ENCODE results near the gene VPS41.

The VPS41 gene

GRCh38 chr7:38740041-38740440 lies 168.9 kb downstream of the VPS41 start:
- TF ChIP-seq CTCF (IDR thresholded peaks at IDR 0.05; ENCODE audit: low read depth, low read length): no peak
- Histone ChIP-seq H3K27ac (no peak overlapping the region), H3K4me3 (ENCODE audit: low read depth, low read length) (no peak overlapping the region), H3K27me3 (ENCODE audit: insufficient read depth, low read depth, severe bottlenecking) (no peaks in the 10 kb centered on the region), H3K36me3 (peaks cover 2% of the 10 kb centered on the region; the same call in 1 of the 2 replicates), H3K9me3 (ENCODE audit: severe bottlenecking) (no peaks in the 10 kb centered on the region)
- DNase-seq: no peak

GRCh38 chr7:38736138-38736537 lies 172.9 kb downstream of the VPS41 start:
- Histone ChIP-seq H3K36me3 (no peaks in the 10 kb centered on the region), H3K27ac (no peak overlapping the region), H3K4me3 (ENCODE audit: low read depth, low read length) (no peak overlapping the region), H3K9me3 (ENCODE audit: severe bottlenecking) (no peaks in the 10 kb centered on the region), H3K27me3 (ENCODE audit: insufficient read depth, low read depth, severe bottlenecking) (no peaks in the 10 kb centered on the region)
- TF ChIP-seq CTCF (IDR thresholded peaks at IDR 0.05; ENCODE audit: low read depth, low read length): no peak
- no peak for DNase-seq

GRCh38 chr7:38731215-38731614 lies 177.8 kb downstream of the VPS41 start:
- TF ChIP-seq CTCF (IDR thresholded peaks at IDR 0.05; ENCODE audit: low read depth, low read length): no peak
- Histone ChIP-seq H3K4me3 (ENCODE audit: low read depth, low read length) (no peak overlapping the region), H3K9me3 (ENCODE audit: severe bottlenecking) (no peaks in the 10 kb centered on the region), H3K27ac (no peak overlapping the region), H3K36me3 (no peaks in the 10 kb centered on the region), H3K27me3 (ENCODE audit: insufficient read depth, low read depth, severe bottlenecking) (no peaks in the 10 kb centered on the region)
- no peak for DNase-seq

GRCh38 chr7:38728145-38728544 lies 180.8 kb downstream of the VPS41 start:
- no peaks in the 10 kb centered on the region for H3K27me3 ChIP-seq (ENCODE audit: insufficient read depth, low read depth, severe bottlenecking)
- no peaks in the 10 kb centered on the region for H3K36me3 ChIP-seq
- no peak overlapping the region for H3K4me3 ChIP-seq (ENCODE audit: low read depth, low read length)
- no peaks in the 10 kb centered on the region for H3K9me3 ChIP-seq (ENCODE audit: severe bottlenecking)
- DNase-seq: no peak
- TF ChIP-seq CTCF (IDR thresholded peaks at IDR 0.05; ENCODE audit: low read depth, low read length): no peak
- H3K27ac ChIP-seq: no peak overlapping the region

- Histone ChIP-seq H3K4me3 (ENCODE audit: low read depth, low read length) (no peak overlapping the region), H3K27ac (no peak overlapping the region), H3K9me3 (ENCODE audit: severe bottlenecking) (no peaks in the 10 kb centered on the region), H3K36me3 (no peaks in the 10 kb centered on the region), H3K27me3 (ENCODE audit: insufficient read depth, low read depth, severe bottlenecking) (no peaks in the 10 kb centered on the region)
- TF ChIP-seq CTCF (IDR thresholded peaks at IDR 0.05; ENCODE audit: low read depth, low read length): no peak
- no peak for DNase-seq
Observed at GRCh38 chr7:38727184-38727940, 181.6 kb downstream of the VPS41 start.

- Histone ChIP-seq H3K4me3 (ENCODE audit: low read depth, low read length) (no peak overlapping the region), H3K27ac (no peak overlapping the region), H3K27me3 (ENCODE audit: insufficient read depth, low read depth, severe bottlenecking) (no peaks in the 10 kb centered on the region), H3K9me3 (ENCODE audit: severe bottlenecking) (no peaks in the 10 kb centered on the region), H3K36me3 (no peaks in the 10 kb centered on the region)
- TF ChIP-seq CTCF (IDR thresholded peaks at IDR 0.05; ENCODE audit: low read depth, low read length): no peak
- no peak for DNase-seq
Observed at GRCh38 chr7:38723327-38723726, 185.7 kb downstream of the VPS41 start.

All from WERI-Rb-1 (cell line).